Measurements from ENCODE around the gene P2RX2.

The P2RX2 gene

DNA sequence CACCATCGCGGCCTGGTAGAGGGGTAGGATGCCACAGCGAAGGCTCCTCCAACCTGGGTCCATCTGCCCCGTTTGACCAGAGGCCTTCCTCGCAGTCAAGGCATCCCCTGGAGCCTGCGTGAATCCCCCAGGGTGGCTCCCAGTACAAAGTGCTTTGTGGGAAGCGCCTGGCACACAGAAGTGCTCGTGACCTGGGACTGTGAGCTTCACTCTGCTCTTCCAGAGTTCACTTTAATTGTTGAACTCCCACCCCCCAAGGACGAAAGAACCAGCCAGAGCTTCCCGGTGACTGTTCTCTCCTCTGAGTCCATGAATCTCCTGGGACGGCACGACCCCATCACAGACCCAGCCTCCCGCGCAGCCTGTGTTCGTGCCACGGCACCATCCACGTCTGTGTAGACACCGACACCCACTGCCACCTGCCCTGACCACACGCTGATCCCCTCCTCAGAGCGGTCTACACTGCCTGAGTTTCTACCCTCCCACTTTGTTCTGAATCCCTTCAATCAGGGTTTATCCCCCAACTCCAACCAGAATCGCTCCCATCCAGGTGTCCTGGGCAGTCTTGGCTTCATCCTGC lies 15.9 kb downstream of the P2RX2 start:
- no peak overlapping the region for H3K14ac ChIP-seq (ENCODE audit: low read length)

DNA sequence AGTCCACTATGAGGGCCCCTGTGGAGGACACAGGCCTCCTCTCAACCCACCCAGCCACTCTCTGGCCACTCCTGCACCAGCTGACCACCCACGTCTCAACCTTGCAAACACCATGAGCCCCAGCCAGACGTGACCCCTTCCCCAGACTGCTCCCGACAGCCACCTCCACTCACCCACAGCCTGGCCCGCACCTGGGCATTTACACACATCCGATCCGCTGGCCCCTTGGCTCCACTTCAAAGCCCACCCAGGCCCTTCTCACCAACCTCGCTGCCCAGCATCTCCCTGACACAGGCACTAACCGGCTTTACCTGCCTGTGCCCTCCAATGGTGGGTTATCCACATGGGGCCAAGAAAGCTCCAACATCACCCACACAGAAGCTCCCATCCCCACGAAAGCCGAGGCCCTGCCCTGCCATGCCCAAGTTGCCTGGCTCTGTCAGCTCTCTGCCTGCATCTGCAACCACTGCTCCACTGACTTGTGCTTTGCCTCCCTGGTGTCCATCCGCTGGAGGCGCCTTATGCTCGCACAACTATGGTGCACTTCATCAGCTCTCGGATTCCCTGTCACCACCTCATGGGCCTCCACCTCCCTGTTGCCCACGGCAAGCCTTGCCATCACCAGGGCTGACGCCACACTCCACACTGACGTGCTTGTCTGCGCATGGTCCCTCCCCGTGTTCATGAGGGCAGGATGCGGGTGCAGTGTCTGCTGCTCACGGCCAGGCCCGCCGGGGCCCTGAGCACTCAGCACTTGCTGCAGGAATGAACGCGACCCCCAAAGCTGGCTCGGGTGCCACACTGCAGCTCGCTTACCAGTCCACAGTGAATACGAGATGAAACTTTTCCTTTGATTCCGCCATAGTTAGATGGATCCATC lies 16.7 kb downstream of the P2RX2 start:
- peak overlapping the region; percentile 72 for H3K9ac ChIP-seq (ENCODE audit: low read depth, low read length, poor library complexity)
- no CpG with 5 or more reads among the region's 29 CpGs for WGBS, 2 donors (ENCODE audit: extremely low coverage in 2 of 2, insufficient read length in 2 of 2, insufficient replicate concordance in 1 of 2)
- no peak overlapping the region for H4K8ac ChIP-seq (ENCODE audit: low read depth, low read length)
- H2BK15ac ChIP-seq (ENCODE audit: low read length), result no peak overlapping the region
- H3K4me2 ChIP-seq (ENCODE audit: insufficient read depth, low read length, poor library complexity, severe bottlenecking), result no peak overlapping the region
- H3K27me3 ChIP-seq (ENCODE audit: control insufficient read depth in 3 of 3, insufficient read depth in 3 of 3, low read depth in 1 of 3, low read length in 3 of 3), result no peaks in the 10 kb centered on the region
- peak overlapping the region in 1 of 2 donors; percentile 27 for H3K4me3 ChIP-seq (ENCODE audit: low read length in 2 of 2)
- H3K4me1 ChIP-seq (ENCODE audit: control insufficient read depth in 2 of 2, insufficient read depth in 1 of 2, low read depth in 1 of 2, low read length in 2 of 2), result peaks cover 0 to 3% of the 10 kb centered on the region in 2 donors
- H3K14ac ChIP-seq (ENCODE audit: low read length), result no peak overlapping the region
- no peak overlapping the region for H2BK12ac ChIP-seq (ENCODE audit: low read length)
- H3K27ac ChIP-seq (replicated peaks; ENCODE audit: low read length), result no peak overlapping the region
- peak overlapping the region; percentile 10 for H2AK5ac ChIP-seq (ENCODE audit: low read depth, low read length)
- H3K36me3 ChIP-seq (replicated peaks in 1 of 2; ENCODE audit: control insufficient read depth in 2 of 2, insufficient read depth in 2 of 2, low read length in 2 of 2), result peaks cover 79 to 99% of the 10 kb centered on the region in 2 donors
- no peak overlapping the region for H2BK5ac ChIP-seq (ENCODE audit: low read length)
- H2AFZ ChIP-seq (ENCODE audit: low read length), result no peak overlapping the region
- H2BK120ac ChIP-seq (ENCODE audit: low read depth, low read length), result no peak overlapping the region
- no peak for DNase-seq (ENCODE audit: low spot score)
- no peak overlapping the region for H3K23ac ChIP-seq (ENCODE audit: low read depth, low read length, poor library complexity)
- peaks cover 0 to 2% of the 10 kb centered on the region in 2 donors for H3K9me3 ChIP-seq (replicated peaks in 1 of 2; ENCODE audit: control insufficient read depth in 2 of 2, insufficient read depth in 1 of 2, low read depth in 1 of 2, low read length in 2 of 2)
- H3K18ac ChIP-seq (ENCODE audit: low read length), result peak overlapping the region; percentile 16
- H3K79me1 ChIP-seq (ENCODE audit: low read depth, low read length), result peaks cover 5% of the 10 kb centered on the region
- H3K4ac ChIP-seq (ENCODE audit: low read length), result no peak overlapping the region
- H4K91ac ChIP-seq (ENCODE audit: low read depth, low read length, poor library complexity), result peak overlapping the region; percentile 65

More for the DNA sequence above, 15.9 kb downstream of the P2RX2 start:
- no peak overlapping the region for H2BK120ac ChIP-seq (ENCODE audit: low read depth, low read length)
- no peak for DNase-seq (ENCODE audit: low spot score)
- H3K27me3 ChIP-seq (ENCODE audit: control insufficient read depth in 3 of 3, insufficient read depth in 3 of 3, low read depth in 1 of 3, low read length in 3 of 3), result no peaks in the 10 kb centered on the region
- H2BK12ac ChIP-seq (ENCODE audit: low read length), result no peak overlapping the region
- whole genome bisulfite sequencing, 2 donors (ENCODE audit: extremely low coverage in 2 of 2, insufficient read length in 2 of 2, insufficient replicate concordance in 1 of 2), result no CpG with 5 or more reads among the region's 21 CpGs
- no peak overlapping the region for H3K27ac ChIP-seq (replicated peaks; ENCODE audit: low read length)
- H3K4me2 ChIP-seq (ENCODE audit: insufficient read depth, low read length, poor library complexity, severe bottlenecking), result no peak overlapping the region
- H3K18ac ChIP-seq (ENCODE audit: low read length), result no peak overlapping the region
- no peak overlapping the region for H2AK5ac ChIP-seq (ENCODE audit: low read depth, low read length)
- no peak overlapping the region for H3K4ac ChIP-seq (ENCODE audit: low read length)
- H3K4me1 ChIP-seq (ENCODE audit: control insufficient read depth in 2 of 2, insufficient read depth in 1 of 2, low read depth in 1 of 2, low read length in 2 of 2), result peaks cover 0 to 3% of the 10 kb centered on the region in 2 donors
- peaks cover 81 to 100% of the 10 kb centered on the region in 2 donors for H3K36me3 ChIP-seq (replicated peaks in 1 of 2; ENCODE audit: control insufficient read depth in 2 of 2, insufficient read depth in 2 of 2, low read length in 2 of 2)
- H2BK15ac ChIP-seq (ENCODE audit: low read length), result no peak overlapping the region
- no peak overlapping the region for H2AFZ ChIP-seq (ENCODE audit: low read length)
- H3K23ac ChIP-seq (ENCODE audit: low read depth, low read length, poor library complexity), result no peak overlapping the region
- H2BK5ac ChIP-seq (ENCODE audit: low read length), result no peak overlapping the region
- H3K79me1 ChIP-seq (ENCODE audit: low read depth, low read length), result peaks cover 4% of the 10 kb centered on the region
- H4K8ac ChIP-seq (ENCODE audit: low read depth, low read length), result no peak overlapping the region
- H4K91ac ChIP-seq (ENCODE audit: low read depth, low read length, poor library complexity), result no peak overlapping the region
- H3K9ac ChIP-seq (ENCODE audit: low read depth, low read length, poor library complexity), result no peak overlapping the region
- peaks cover 0 to 2% of the 10 kb centered on the region in 2 donors for H3K9me3 ChIP-seq (replicated peaks in 1 of 2; ENCODE audit: control insufficient read depth in 2 of 2, insufficient read depth in 1 of 2, low read depth in 1 of 2, low read length in 2 of 2)
- no peak overlapping the region for H3K4me3 ChIP-seq (ENCODE audit: low read length in 2 of 2)

DNA sequence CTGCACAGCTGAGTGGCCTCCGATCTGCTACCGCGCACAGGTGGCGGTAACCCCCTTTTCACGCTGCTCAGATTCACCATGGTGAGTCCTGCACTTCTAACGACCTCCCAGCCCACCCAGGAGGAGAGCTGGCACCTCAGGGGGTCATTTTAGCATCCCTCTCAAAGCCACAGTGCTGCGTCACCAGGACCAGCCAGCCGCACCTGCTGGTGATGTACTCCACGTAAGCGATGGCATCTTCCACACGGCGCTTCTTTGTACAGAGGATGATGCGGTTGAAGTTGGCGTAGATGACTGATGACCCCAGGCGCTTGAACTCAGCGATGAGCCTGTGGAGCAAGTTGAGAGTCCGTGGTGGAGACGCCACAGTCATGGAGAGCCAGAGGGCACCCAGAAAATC lies 19.2 kb downstream of the P2RX2 start:
- Histone ChIP-seq H2BK120ac (ENCODE audit: low read depth, low read length) (no peak overlapping the region), H3K27ac (replicated peaks; ENCODE audit: low read length) (no peak overlapping the region), H3K14ac (ENCODE audit: low read length) (no peak overlapping the region), H3K4ac (ENCODE audit: low read length) (no peak overlapping the region), H2BK15ac (ENCODE audit: low read length) (no peak overlapping the region), H3K4me3 (ENCODE audit: low read length in 2 of 2) (no peak overlapping the region), H3K9ac (ENCODE audit: low read depth, low read length, poor library complexity) (no peak overlapping the region), H2BK12ac (ENCODE audit: low read length) (no peak overlapping the region), H3K36me3 (replicated peaks in 1 of 2; ENCODE audit: control insufficient read depth in 2 of 2, insufficient read depth in 2 of 2, low read length in 2 of 2) (peaks cover 80 to 98% of the 10 kb centered on the region in 2 donors), H3K79me1 (ENCODE audit: low read depth, low read length) (peaks cover 5% of the 10 kb centered on the region), H2AK5ac (ENCODE audit: low read depth, low read length) (no peak overlapping the region), H3K4me2 (ENCODE audit: insufficient read depth, low read length, poor library complexity, severe bottlenecking) (no peak overlapping the region), H3K4me1 (ENCODE audit: control insufficient read depth in 2 of 2, insufficient read depth in 1 of 2, low read depth in 1 of 2, low read length in 2 of 2) (peaks cover 0 to 3% of the 10 kb centered on the region in 2 donors), H3K27me3 (ENCODE audit: control insufficient read depth in 3 of 3, insufficient read depth in 3 of 3, low read depth in 1 of 3, low read length in 3 of 3) (no peaks in the 10 kb centered on the region), H3K23ac (ENCODE audit: low read depth, low read length, poor library complexity) (no peak overlapping the region), H3K18ac (ENCODE audit: low read length) (no peak overlapping the region), H4K8ac (ENCODE audit: low read depth, low read length) (no peak overlapping the region), H2AFZ (ENCODE audit: low read length) (no peak overlapping the region), H2BK5ac (ENCODE audit: low read length) (no peak overlapping the region), H4K91ac (ENCODE audit: low read depth, low read length, poor library complexity) (no peak overlapping the region), H3K9me3 (replicated peaks in 1 of 2; ENCODE audit: control insufficient read depth in 2 of 2, insufficient read depth in 1 of 2, low read depth in 1 of 2, low read length in 2 of 2) (peaks cover 0 to 2% of the 10 kb centered on the region in 2 donors)
- no peak for DNase-seq (ENCODE audit: low spot score)
- no CpG with 5 or more reads among the region's 18 CpGs for WGBS, 2 donors (ENCODE audit: extremely low coverage in 2 of 2, insufficient read length in 2 of 2, insufficient replicate concordance in 1 of 2)
